ENCODE measurements around the gene NOSTRIN.
"Not testable (repeated sequence)": the region's sequence is repeated elsewhere in the genome, so short reads cannot be mapped to it uniquely, and the experiment has no call there.

Gene NOSTRIN

DNA sequence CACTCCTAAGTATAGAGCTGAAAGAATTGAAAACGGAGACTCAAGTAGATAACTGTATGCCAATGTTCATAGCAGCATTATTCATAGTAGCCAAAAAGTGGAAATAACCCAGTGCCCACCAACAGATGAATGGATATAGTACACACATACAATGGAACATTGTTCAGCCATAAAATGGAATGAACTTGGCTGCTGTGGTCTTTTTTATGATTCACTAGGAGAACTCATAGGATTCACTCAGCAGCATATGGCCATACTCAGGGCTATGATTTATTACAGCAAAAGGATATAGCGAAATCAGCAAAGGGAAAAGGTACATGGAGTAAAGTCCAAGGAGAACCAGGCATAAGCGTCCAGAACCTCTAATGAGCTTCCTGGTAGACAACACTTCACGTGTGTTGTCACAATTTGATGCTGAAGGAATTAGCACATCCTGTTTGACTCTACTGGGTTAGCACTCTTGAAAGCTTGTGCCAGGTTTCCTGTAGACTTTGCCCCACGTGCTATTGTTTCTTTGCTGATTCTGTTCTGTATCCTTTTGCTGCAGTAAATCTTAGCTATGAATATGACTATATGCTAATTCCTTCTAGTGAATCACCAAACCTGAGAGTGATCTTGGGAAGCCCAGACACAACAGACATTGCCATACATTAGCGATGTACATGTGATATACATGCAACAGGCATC is 72.1 kb downstream of the NOSTRIN start:
- H3K9me3 Mint-ChIP-seq, result peaks cover 9% of the 10 kb centered on the region
- no peaks in the 10 kb centered on the region for H3K4me1 Mint-ChIP-seq
- H3K36me3 Mint-ChIP-seq (ENCODE audit: low read depth), result peaks cover 39% of the 10 kb centered on the region
- no peak for DNase-seq
- H3K4me3 Mint-ChIP-seq, result no peak overlapping the region
- no peak overlapping the region for H3K27ac Mint-ChIP-seq
- H3K27me3 Mint-ChIP-seq (ENCODE audit: low read depth, poor library complexity), result no peaks in the 10 kb centered on the region
- TF ChIP-seq, protein P1, sequence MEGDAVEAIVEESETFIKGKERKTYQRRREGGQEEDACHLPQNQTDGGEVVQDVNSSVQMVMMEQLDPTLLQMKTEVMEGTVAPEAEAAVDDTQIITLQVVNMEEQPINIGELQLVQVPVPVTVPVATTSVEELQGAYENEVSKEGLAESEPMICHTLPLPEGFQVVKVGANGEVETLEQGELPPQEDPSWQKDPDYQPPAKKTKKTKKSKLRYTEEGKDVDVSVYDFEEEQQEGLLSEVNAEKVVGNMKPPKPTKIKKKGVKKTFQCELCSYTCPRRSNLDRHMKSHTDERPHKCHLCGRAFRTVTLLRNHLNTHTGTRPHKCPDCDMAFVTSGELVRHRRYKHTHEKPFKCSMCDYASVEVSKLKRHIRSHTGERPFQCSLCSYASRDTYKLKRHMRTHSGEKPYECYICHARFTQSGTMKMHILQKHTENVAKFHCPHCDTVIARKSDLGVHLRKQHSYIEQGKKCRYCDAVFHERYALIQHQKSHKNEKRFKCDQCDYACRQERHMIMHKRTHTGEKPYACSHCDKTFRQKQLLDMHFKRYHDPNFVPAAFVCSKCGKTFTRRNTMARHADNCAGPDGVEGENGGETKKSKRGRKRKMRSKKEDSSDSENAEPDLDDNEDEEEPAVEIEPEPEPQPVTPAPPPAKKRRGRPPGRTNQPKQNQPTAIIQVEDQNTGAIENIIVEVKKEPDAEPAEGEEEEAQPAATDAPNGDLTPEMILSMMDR (IDR thresholded peaks at IDR 0.05), result no peak

DNA sequence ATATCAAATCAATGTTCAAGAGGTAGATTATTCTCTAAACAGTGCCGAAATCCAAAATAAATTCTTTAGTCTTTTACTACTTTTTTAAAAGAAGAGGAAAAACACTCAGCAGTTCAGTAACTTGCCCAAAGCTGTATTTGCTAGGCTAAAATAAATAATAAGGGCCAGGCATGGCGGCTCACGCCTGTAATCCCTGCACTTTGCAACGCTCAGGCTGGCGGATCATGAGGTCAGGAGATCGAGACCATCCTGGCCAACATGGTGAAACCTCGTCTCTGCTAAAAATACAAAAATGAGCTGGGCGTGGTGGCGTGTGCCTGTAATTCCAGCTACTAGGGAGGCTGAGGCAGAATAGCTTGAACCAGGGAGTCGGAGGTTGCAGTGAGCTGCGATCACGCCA is 79.7 kb downstream of the NOSTRIN start:
- not testable (repeated sequence) for DNase-seq; H3K4me3 Mint-ChIP-seq; H3K4me1 Mint-ChIP-seq; H3K27me3 Mint-ChIP-seq (ENCODE audit: low read depth, poor library complexity); H3K9me3 Mint-ChIP-seq; H3K27ac Mint-ChIP-seq
- peaks cover 52% of the 10 kb centered on the region for H3K36me3 Mint-ChIP-seq (ENCODE audit: low read depth)

DNA sequence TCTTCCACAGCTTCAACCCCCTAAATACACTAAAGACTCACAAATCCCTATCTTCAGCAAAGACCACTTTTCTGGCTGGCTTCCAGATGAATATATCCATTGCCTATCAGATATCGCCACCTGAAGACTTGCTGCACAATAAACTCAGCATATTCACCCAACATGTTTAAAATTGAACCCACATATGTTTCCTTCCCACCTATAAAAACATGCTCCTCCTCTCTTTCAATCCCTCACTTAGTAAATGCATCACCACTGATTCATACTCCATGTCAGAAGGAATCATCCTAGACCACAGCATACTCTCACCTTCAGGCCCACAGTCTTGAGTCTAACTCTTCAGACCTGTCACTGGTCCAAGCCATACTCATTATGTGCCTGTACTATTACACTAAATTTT is 82.5 kb downstream of the NOSTRIN start:
- DNase-seq, result no peak
- TF ChIP-seq, protein P1 (IDR thresholded peaks at IDR 0.05), result no peak
- no peak overlapping the region for H3K27ac Mint-ChIP-seq

DNA sequence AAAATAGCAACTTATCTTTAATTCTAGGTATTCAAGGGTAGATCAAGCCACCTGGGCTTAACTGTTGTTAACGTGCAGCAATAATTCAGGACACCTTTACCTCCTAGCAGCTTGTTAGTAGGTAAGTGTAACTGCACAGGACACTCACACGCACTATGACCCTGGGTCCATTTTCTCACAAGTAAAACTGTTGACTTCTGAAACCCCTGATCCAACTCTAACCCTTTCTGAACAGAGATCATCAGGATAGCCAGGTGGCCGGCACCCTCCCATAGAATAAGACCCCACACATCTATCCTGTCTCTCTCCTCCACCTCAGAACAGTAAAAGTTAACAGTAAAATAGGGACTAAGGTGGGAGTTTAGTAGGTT is 87.2 kb downstream of the NOSTRIN start:
- H3K27ac Mint-ChIP-seq, result no peak overlapping the region
- no peak for DNase-seq
- peaks cover 19% of the 10 kb centered on the region for H3K4me1 Mint-ChIP-seq
- peak overlapping the region; percentile 97 for H3K4me3 Mint-ChIP-seq
- TF ChIP-seq, protein P1 (IDR thresholded peaks at IDR 0.05), result no peak
- H3K9me3 Mint-ChIP-seq, result no peaks in the 10 kb centered on the region
- peaks cover 18% of the 10 kb centered on the region for H3K27me3 Mint-ChIP-seq (ENCODE audit: low read depth, poor library complexity)
- H3K36me3 Mint-ChIP-seq (ENCODE audit: low read depth), result peaks cover 30% of the 10 kb centered on the region

More for the DNA sequence above, 82.5 kb downstream of the NOSTRIN start:
- Mint-ChIP-seq H3K4me1 (peaks cover 10% of the 10 kb centered on the region), H3K27me3 (ENCODE audit: low read depth, poor library complexity) (no peaks in the 10 kb centered on the region), H3K36me3 (ENCODE audit: low read depth) (peaks cover 55% of the 10 kb centered on the region), H3K4me3 (no peak overlapping the region), H3K9me3 (no peaks in the 10 kb centered on the region)

DNA sequence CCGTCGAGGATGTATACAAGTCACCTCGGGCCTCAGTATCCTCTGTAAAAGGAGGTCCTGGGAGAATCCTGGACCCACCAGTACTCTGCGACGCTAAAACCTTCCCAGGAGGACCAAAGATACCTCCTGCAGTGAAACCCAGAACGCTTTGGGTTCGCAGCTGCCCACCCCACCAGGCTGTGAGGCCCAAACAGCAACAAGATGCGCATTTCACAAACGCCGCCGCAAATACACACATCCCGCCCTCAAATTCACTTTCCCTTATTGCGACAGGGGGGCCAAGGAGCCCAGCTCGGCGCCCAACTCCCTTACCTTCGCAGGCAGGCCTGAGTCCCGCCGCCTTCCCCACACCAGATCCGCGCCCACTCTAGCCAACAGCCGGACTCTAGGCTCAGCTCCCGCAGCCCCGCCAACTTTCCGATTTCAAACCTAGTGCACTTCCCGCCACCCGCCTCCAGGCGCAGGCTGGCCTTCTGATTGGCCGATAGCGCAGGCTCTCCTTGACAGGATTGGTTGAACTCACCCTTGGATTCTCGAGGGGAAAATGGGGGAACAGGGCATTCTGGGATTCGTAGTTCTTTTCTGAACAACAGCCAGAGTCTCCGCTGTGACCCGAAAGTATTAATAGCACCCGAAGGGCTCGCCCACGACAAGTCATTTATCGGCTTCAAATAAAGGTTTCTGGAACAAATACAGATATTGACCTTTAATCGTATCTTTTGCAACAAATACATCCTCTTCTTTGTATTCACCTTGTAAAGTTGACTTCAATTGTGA is 87.8 kb downstream of the NOSTRIN start, which contains the start of gene SPC25:
SPC25 (minus strand) TSS at position 425 of the 777 bp plus-strand sequence. CDS start 911 bp downstream, outside the sequence.
- H3K36me3 Mint-ChIP-seq (ENCODE audit: low read depth), result peaks cover 24% of the 10 kb centered on the region

DNA sequence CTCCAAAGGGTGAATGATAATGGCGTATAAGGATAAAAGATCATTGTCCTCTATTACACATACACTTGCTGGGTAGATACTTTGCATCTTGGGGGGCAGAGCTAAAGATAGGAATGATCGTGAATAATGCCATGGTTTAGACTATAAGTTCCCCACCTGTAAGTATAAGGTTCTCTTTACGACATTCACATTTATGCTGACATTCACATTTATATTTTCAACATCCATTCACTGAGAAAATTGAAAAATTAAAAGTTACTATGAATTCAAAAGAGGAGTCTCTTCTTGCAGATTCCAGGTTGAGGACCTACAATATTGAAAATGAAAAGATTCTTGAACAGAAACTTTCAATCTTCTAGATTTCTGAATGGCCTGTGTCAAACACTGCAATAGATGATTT is 89.9 kb downstream of the NOSTRIN start:
- no peak overlapping the region for H3K4me3 Mint-ChIP-seq
- TF ChIP-seq, protein P1 (IDR thresholded peaks at IDR 0.05), result no peak
- DNase-seq, result no peak

More for the DNA sequence above, 87.8 kb downstream of the NOSTRIN start, which contains the start of gene SPC25:
- H3K9me3 Mint-ChIP-seq, result no peaks in the 10 kb centered on the region
- DNase-seq, result peak; percentile 92
- H3K27me3 Mint-ChIP-seq (ENCODE audit: low read depth, poor library complexity), result peaks cover 18% of the 10 kb centered on the region
- TF ChIP-seq, protein P1 (IDR thresholded peaks at IDR 0.05), result no peak
- H3K4me1 Mint-ChIP-seq, result peaks cover 19% of the 10 kb centered on the region
- peak within 1 kb of the TSS; percentile 97 for H3K4me3 Mint-ChIP-seq
- no peak within 1 kb of the TSS for H3K27ac Mint-ChIP-seq

More for the DNA sequence above, 89.9 kb downstream of the NOSTRIN start:
- peaks cover 7% of the 10 kb centered on the region for H3K36me3 Mint-ChIP-seq (ENCODE audit: low read depth)
- no peaks in the 10 kb centered on the region for H3K9me3 Mint-ChIP-seq
- H3K4me1 Mint-ChIP-seq, result peaks cover 19% of the 10 kb centered on the region
- H3K27me3 Mint-ChIP-seq (ENCODE audit: low read depth, poor library complexity), result peaks cover 18% of the 10 kb centered on the region
- no peak overlapping the region for H3K27ac Mint-ChIP-seq

Measured in nephron progenitor cell (in vitro differentiated cells).